Urinary bladder (tissue), 4 donors: Measurements from ENCODE around the gene HAPSTR1. TPM values are rescaled to one million over a fixed set of nuclear protein-coding genes. Genes with fewer than 3 reads are reported as not detected.
"Not testable (repeated sequence)": the region's sequence is repeated elsewhere in the genome, so short reads cannot be mapped to it uniquely, and the experiment has no call there.

Source experiments
- DNase-seq: peaks from one replicate; pipeline ENCODE4 v3.0.0-alpha.2; 2015; ENCODE audit errors: extremely low spot score
- H3K27ac ChIP-seq: one replicate; pipeline ENCODE4 v1.5.1; 2013; ENCODE audit warnings: low read depth, mild to moderate bottlenecking, moderate library complexity
- H3K36me3 ChIP-seq: one replicate; pipeline ENCODE4 v1.6.1; 2013; ENCODE audit warnings: mild to moderate bottlenecking, moderate library complexity; ENCODE audit not compliant: insufficient read depth
- H3K4me1 ChIP-seq: one replicate; pipeline ENCODE4 v1.6.1; 2013; ENCODE audit warnings: mild to moderate bottlenecking, moderate library complexity; ENCODE audit not compliant: insufficient read depth
- H3K4me3 ChIP-seq: one replicate; pipeline ENCODE4 v1.5.1; 2013; ENCODE audit warnings: low read depth, low read length
- WGBS: extraction: QIAGEN DNeasy Blood & Tissue Kit; methylation state at CpG from one replicate; pipeline ENCODE4 v1.1.7; 2013; 5-methylcytosine and 5-hydroxymethylcytosine counted together
- polyA plus RNA-seq: library from polyadenylated mRNA; stranded (reverse); fragments of 200-250 nt; gene quantifications from one replicate; pipeline ENCODE4 v1.2.3, GENCODE V29; 2013
- total RNA-seq: library from RNA; depleted of rRNA; stranded (reverse); fragments of >200 nt; gene quantifications from one replicate; pipeline ENCODE4 v1.2.3, GENCODE V29; 2014
- donor health status: healthy with polysubstance abuse.
- donor health status: healthy.

The HAPSTR1 gene
- total RNA-seq = 69.1 TPM
- polyA plus RNA-seq = 16.9 TPM

- DNase-seq = peak; percentile 99
- Histone ChIP-seq H3K27ac (peak within 1 kb of the TSS; percentile 100), H3K4me1 (no peaks in the 10 kb centered on the region), H3K4me3 (peak within 1 kb of the TSS; percentile 99), H3K36me3 (no peaks in the 10 kb centered on the region)
- WGBS = under 1% methylated on average over 79 of the region's 79 CpGs
Measured at GRCh38 chr16:9090960-9091866, at the start of gene HAPSTR1. Gene HAPSTR1, plus strand, starts transcription at chr16:9091644. Its CDS starts 401 bp downstream, at chr16:9092045.

- 76% methylated on average over 5 of the region's 5 CpGs for WGBS
- Histone ChIP-seq H3K4me1 (no peaks in the 10 kb centered on the region), H3K36me3 (no peaks in the 10 kb centered on the region), H3K4me3 (no peak overlapping the region), H3K27ac (no peak overlapping the region)
- no peak for DNase-seq
Measured at GRCh38 chr16:9042533-9042932, 48.9 kb upstream of the HAPSTR1 start.

- no peak overlapping the region for H3K4me3 ChIP-seq
- DNase-seq = no peak
- WGBS = 67% methylated on average over 15 of the region's 15 CpGs
- no peaks in the 10 kb centered on the region for H3K36me3 ChIP-seq
- H3K4me1 ChIP-seq = no peaks in the 10 kb centered on the region
- H3K27ac ChIP-seq = no peak overlapping the region
Measured at GRCh38 chr16:9042964-9043680, 48.3 kb upstream of the HAPSTR1 start.

GRCh38 chr16:9045562-9045961, 45.9 kb upstream of the HAPSTR1 start:
- not testable (repeated sequence) for H3K27ac ChIP-seq, H3K4me1 ChIP-seq, H3K4me3 ChIP-seq, DNase-seq, H3K36me3 ChIP-seq
- 82% methylated on average over 3 of the region's 3 CpGs for WGBS

- DNase-seq = no peak
- H3K27ac ChIP-seq = no peak overlapping the region
- H3K4me3 ChIP-seq = no peak overlapping the region
- H3K4me1 ChIP-seq = peaks cover 2% of the 10 kb centered on the region
- 81% methylated on average over 1 of the region's 1 CpG for WGBS
- H3K36me3 ChIP-seq = no peaks in the 10 kb centered on the region
Measured at GRCh38 chr16:9046667-9047055, 44.8 kb upstream of the HAPSTR1 start.

- peak; percentile 26 for DNase-seq
- Histone ChIP-seq H3K4me3 (no peak overlapping the region), H3K27ac (peak overlapping the region; percentile 53), H3K36me3 (no peaks in the 10 kb centered on the region), H3K4me1 (peaks cover 2% of the 10 kb centered on the region)
- 23% methylated on average over 7 of the region's 7 CpGs for WGBS
Measured at GRCh38 chr16:9047689-9048301, 43.6 kb upstream of the HAPSTR1 start.

GRCh38 chr16:9048302-9048700, 43.1 kb upstream of the HAPSTR1 start:
- WGBS = 76% methylated on average over 4 of the region's 4 CpGs
- Histone ChIP-seq H3K27ac (peak overlapping the region; percentile 53), H3K4me1 (peaks cover 2% of the 10 kb centered on the region), H3K36me3 (no peaks in the 10 kb centered on the region), H3K4me3 (no peak overlapping the region)
- no peak for DNase-seq

GRCh38 chr16:9049241-9049640, 42.2 kb upstream of the HAPSTR1 start:
- Histone ChIP-seq H3K4me3 (no peak overlapping the region), H3K27ac (no peak overlapping the region), H3K4me1 (peaks cover 2% of the 10 kb centered on the region), H3K36me3 (no peaks in the 10 kb centered on the region)
- DNase-seq = no peak
- WGBS = 58% methylated on average over 7 of the region's 7 CpGs

- 61% methylated on average over 20 of the region's 20 CpGs for WGBS
- Histone ChIP-seq H3K27ac (no peak overlapping the region), H3K4me1 (peaks cover 2% of the 10 kb centered on the region), H3K4me3 (no peak overlapping the region), H3K36me3 (no peaks in the 10 kb centered on the region)
- no peak for DNase-seq
Measured at GRCh38 chr16:9050102-9050830, 41.2 kb upstream of the HAPSTR1 start.

GRCh38 chr16:9053006-9053601, 38.3 kb upstream of the HAPSTR1 start:
- DNase-seq = no peak
- no peaks in the 10 kb centered on the region for H3K36me3 ChIP-seq
- 35% methylated on average over 9 of the region's 9 CpGs for WGBS
- H3K4me1 ChIP-seq = peaks cover 2% of the 10 kb centered on the region
- no peak overlapping the region for H3K4me3 ChIP-seq
- H3K27ac ChIP-seq = no peak overlapping the region

GRCh38 chr16:9054460-9054859, 37.0 kb upstream of the HAPSTR1 start:
- DNase-seq = no peak
- Histone ChIP-seq H3K4me1 (no peaks in the 10 kb centered on the region), H3K36me3 (no peaks in the 10 kb centered on the region), H3K27ac (no peak overlapping the region), H3K4me3 (no peak overlapping the region)
- 84% methylated on average over 4 of the region's 4 CpGs for WGBS

GRCh38 chr16:9055115-9055514, 36.3 kb upstream of the HAPSTR1 start:
- no peaks in the 10 kb centered on the region for H3K4me1 ChIP-seq
- no peak overlapping the region for H3K27ac ChIP-seq
- H3K36me3 ChIP-seq = no peaks in the 10 kb centered on the region
- no peak overlapping the region for H3K4me3 ChIP-seq
- DNase-seq = no peak
- 85% methylated on average over 2 of the region's 2 CpGs for WGBS

- Histone ChIP-seq H3K4me1 (no peaks in the 10 kb centered on the region), H3K4me3 (no peak overlapping the region), H3K27ac (no peak overlapping the region), H3K36me3 (no peaks in the 10 kb centered on the region)
- DNase-seq = no peak
- WGBS = 62% methylated on average over 2 of the region's 2 CpGs
Measured at GRCh38 chr16:9055661-9056060, 35.8 kb upstream of the HAPSTR1 start.
